ENCODE results near the gene PKLR. TPM values are rescaled to one million over a fixed set of nuclear protein-coding genes. Genes with fewer than 3 reads are reported as not detected.

The PKLR gene
- total RNA-seq, 1 experiment from 2014 or later: not detected

DNA sequence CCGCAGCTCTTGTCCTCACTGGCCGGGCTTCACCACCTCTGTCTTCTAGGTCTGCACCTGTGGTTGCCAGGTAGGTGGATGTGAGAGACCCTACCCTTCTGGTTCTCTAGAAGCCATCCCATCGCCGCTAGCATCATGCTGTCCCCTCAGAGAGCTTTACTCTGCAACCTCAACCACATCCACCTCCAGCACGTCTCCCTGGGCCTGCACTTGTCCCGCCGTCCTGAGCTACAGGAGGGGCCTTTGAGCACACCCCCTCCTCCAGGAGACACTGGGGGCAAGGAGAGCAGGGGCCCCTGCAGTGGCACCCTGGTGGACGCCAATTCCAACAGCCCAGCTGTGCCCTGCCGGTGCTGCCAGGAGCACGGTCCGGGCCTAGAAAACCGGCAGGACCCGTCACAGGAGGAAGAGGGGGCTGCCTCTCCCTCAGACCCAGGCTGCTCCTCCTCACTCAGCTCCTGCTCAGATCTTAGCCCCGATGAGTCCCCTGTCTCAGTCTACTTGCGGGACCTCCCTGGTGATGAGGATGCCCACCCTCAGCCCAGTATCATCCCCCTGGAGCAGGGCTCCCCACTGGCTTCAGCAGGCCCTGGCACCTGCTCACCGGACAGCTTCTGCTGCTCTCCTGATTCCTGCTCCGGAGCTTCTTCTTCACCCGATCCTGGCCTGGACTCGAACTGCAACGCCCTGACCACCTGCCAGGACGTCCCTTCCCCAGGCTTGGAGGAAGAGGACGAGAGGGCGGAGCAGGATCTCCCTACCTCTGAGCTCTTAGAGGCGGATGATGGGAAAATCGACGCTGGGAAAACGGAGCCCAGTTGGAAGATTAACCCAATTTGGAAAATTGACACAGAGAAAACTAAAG, 20.6 kb upstream of the PKLR start:
- H3K4me3 ChIP-seq (ENCODE audit: low read depth, low read length): peak overlapping the region; percentile 88
- H3K9me3 ChIP-seq: no peaks in the 10 kb centered on the region
- H3K36me3 Mint-ChIP-seq (ENCODE audit: insufficient read depth, unreplicated experiment): peaks cover 81% of the 10 kb centered on the region
- DNase-seq: no peak
- BruUV-seq (replicated peaks): no TSS peak
- H3K36me3 ChIP-seq (ENCODE audit: control insufficient read depth, insufficient read depth, low read length): peaks cover 3% of the 10 kb centered on the region; the same call in 1 of the 2 replicates
- peaks cover 14% of the 10 kb centered on the region for H3K4me1 ChIP-seq
- no peaks in the 10 kb centered on the region for H3K27me3 Mint-ChIP-seq (ENCODE audit: insufficient read depth, unreplicated experiment)
- no peaks in the 10 kb centered on the region for H3K9me3 Mint-ChIP-seq (ENCODE audit: unreplicated experiment)
- H3K4me3 Mint-ChIP-seq (ENCODE audit: unreplicated experiment): peak overlapping the region; percentile 94
- H3K27ac Mint-ChIP-seq (ENCODE audit: unreplicated experiment): peak overlapping the region; percentile 73
- CTCF ChIA-PET: interaction anchor here (0.6 to 3.1 kb wide), 8 partner anchors 14 to 616 kb away, joined by 3 to 34 read pairs (median 4); partner anchors contain the start of genes CLK2 and FDPS
- intact Hi-C loops (cut with micrococcal nuclease; ENCODE audit: unreplicated experiment): loop anchor here (10.0 kb wide), 1 partner anchor 273 kb away; no protein-coding TSS in a partner anchor
- H3K4me1 Mint-ChIP-seq (ENCODE audit: low read depth, unreplicated experiment): peaks cover 16% of the 10 kb centered on the region
- H3K27me3 ChIP-seq (replicated peaks; ENCODE audit: control insufficient read depth, insufficient read depth, low read length): no peaks in the 10 kb centered on the region
- TF ChIP-seq, protein P1, sequence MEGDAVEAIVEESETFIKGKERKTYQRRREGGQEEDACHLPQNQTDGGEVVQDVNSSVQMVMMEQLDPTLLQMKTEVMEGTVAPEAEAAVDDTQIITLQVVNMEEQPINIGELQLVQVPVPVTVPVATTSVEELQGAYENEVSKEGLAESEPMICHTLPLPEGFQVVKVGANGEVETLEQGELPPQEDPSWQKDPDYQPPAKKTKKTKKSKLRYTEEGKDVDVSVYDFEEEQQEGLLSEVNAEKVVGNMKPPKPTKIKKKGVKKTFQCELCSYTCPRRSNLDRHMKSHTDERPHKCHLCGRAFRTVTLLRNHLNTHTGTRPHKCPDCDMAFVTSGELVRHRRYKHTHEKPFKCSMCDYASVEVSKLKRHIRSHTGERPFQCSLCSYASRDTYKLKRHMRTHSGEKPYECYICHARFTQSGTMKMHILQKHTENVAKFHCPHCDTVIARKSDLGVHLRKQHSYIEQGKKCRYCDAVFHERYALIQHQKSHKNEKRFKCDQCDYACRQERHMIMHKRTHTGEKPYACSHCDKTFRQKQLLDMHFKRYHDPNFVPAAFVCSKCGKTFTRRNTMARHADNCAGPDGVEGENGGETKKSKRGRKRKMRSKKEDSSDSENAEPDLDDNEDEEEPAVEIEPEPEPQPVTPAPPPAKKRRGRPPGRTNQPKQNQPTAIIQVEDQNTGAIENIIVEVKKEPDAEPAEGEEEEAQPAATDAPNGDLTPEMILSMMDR (IDR thresholded peaks at IDR 0.05; ENCODE audit: insufficient read depth in 1 of 2, low read depth in 1 of 2, low read length in 1 of 2, severe bottlenecking in 1 of 2, unreplicated experiment in 1 of 2): no peak
- POLR2A ChIA-PET: interaction anchor here (1.0 to 1.1 kb wide), 2 partner anchors 14 to 49 kb away, joined by 3 to 5 read pairs; partner anchors contain the start of genes CLK2 and FDPS

DNA sequence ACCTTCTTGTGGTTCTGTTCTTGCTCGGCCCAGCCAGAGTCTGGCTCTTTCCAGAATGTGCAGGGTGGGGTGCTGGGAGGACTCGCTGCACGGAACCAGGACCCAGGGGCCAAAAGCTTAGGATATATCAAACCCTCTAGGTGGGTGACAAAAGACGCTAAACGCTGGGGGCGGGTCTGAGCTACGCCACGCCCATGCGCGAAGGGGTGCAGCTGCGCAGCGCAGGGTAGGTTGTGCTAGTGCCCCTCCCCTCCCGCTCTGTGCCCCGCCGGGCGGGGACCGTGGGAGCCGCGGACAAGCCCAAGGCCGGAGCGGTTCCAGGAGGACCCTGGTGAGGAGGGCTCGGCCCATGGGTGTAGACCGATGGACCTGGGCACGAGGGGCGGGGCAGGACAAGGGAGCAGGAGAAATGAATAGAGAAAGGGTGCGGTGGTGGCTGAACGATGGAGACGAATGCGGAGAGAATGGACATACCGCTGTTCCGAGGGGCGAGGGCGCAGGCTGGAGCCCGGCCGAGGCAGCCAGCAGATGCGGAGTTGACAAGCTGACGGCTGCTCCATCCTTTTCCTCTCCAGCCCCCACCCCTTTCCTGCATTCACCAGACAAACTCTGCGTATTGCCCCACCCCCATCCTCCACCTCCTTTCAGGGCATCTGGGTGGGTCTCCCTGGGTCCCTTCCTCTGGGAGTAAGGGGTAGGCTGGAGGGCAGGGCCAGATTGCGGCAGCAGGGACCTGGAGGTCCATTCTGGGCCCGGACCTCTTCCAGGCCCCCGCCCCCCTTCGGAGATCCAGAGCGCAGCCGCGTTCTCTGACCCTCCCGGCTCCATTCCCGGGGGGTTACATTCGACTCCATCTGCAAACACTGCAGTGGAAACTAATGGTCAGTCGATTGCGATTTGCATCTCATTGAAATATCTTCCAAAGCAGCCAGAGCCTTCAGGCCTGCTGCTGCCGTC, 19.7 kb upstream of the PKLR start, which contains the start of gene RUSC1:
RUSC1 (plus strand) TSS at position 234 of the 957 bp plus-strand sequence. CDS start 880 bp downstream, outside the sequence.
- POLR2A ChIA-PET: no interaction called here
- intact Hi-C loops (cut with micrococcal nuclease; ENCODE audit: unreplicated experiment): loop anchor here (10.0 kb wide), 1 partner anchor 274 kb away; no protein-coding TSS in a partner anchor

More for the DNA sequence above, 19.7 kb upstream of the PKLR start, which contains the start of gene RUSC1:
- peak within 1 kb of the TSS; percentile 54 for H3K4me3 Mint-ChIP-seq (ENCODE audit: unreplicated experiment)
- H3K36me3 Mint-ChIP-seq (ENCODE audit: insufficient read depth, unreplicated experiment): peaks cover 76% of the 10 kb centered on the region
- Histone ChIP-seq H3K9me3 (no peaks in the 10 kb centered on the region), H3K27me3 (replicated peaks; ENCODE audit: control insufficient read depth, insufficient read depth, low read length) (no peaks in the 10 kb centered on the region), H3K4me3 (ENCODE audit: low read depth, low read length) (no peak within 1 kb of the TSS), H3K4me1 (peaks cover 24% of the 10 kb centered on the region), H3K36me3 (ENCODE audit: control insufficient read depth, insufficient read depth, low read length) (peaks cover 2% of the 10 kb centered on the region; the same call in 1 of the 2 replicates)
- peak within 1 kb of the TSS; percentile 73 for H3K27ac Mint-ChIP-seq (ENCODE audit: unreplicated experiment)
- TF ChIP-seq, protein P1 (IDR thresholded peaks at IDR 0.05; ENCODE audit: insufficient read depth in 1 of 2, low read depth in 1 of 2, low read length in 1 of 2, severe bottlenecking in 1 of 2, unreplicated experiment in 1 of 2): no peak
- no TSS peak for BruUV-seq (replicated peaks)
- no peaks in the 10 kb centered on the region for H3K27me3 Mint-ChIP-seq (ENCODE audit: insufficient read depth, unreplicated experiment)
- no peak for DNase-seq
- H3K4me1 Mint-ChIP-seq (ENCODE audit: low read depth, unreplicated experiment): peaks cover 10% of the 10 kb centered on the region
- CTCF ChIA-PET: interaction anchor here (0.6 to 3.1 kb wide), 2 partner anchors 16 to 70 kb away, joined by 3 to 34 read pairs; no protein-coding TSS in a partner anchor
- H3K9me3 Mint-ChIP-seq (ENCODE audit: unreplicated experiment): no peaks in the 10 kb centered on the region

All from Caco-2 (cell line).